Astrocyte (in vitro differentiated cells and primary cell): ENCODE measurements around the gene VSTM1. TPM values are rescaled to one million over a fixed set of nuclear protein-coding genes. Genes with fewer than 3 reads are reported as not detected.

Experiments
- DNase-seq: peaks from one replicate; pipeline ENCODE4 v3.0.0-alpha.2; 2010; ENCODE audit warnings: low read depth
- FAIRE-seq: peaks from 2 replicates; lab custom pipeline; 2011; peaks lifted over from hg19 to GRCh38; lab: Jason Lieb, UNC
- H2AFZ ChIP-seq: 2 replicates; pipeline ENCODE4 v1.6.0; 2012; ENCODE audit warnings: low read depth, low read length, inconsistent platforms
- H3K27ac ChIP-seq: 2 replicates; pipeline ENCODE4 v1.5.1; 2011; ENCODE audit warnings: low read depth, low read length, inconsistent platforms
- H3K27me3 ChIP-seq: 2 replicates; pipeline ENCODE4 v1.6.0; 2011; ENCODE audit warnings: low read length, inconsistent platforms; ENCODE audit not compliant: insufficient read depth
- H3K36me3 ChIP-seq: 2 replicates; pipeline ENCODE4 v1.5.1; 2011; ENCODE audit warnings: low read length, inconsistent platforms; ENCODE audit not compliant: insufficient read depth
- H3K4me1 ChIP-seq: 2 replicates; pipeline ENCODE4 v1.5.1; 2011; ENCODE audit warnings: low read length, inconsistent platforms; ENCODE audit not compliant: insufficient read depth
- H3K4me2 ChIP-seq: 2 replicates; pipeline ENCODE4 v1.6.0; 2012; ENCODE audit warnings: low read length, inconsistent platforms
- H3K4me3 ChIP-seq: 2 replicates; pipeline ENCODE4 v1.5.1; 2011; ENCODE audit warnings: low read depth, mild to moderate bottlenecking, low read length, inconsistent platforms; ENCODE audit not compliant: insufficient read depth
- H3K79me2 ChIP-seq: 2 replicates; pipeline ENCODE4 v1.6.0; 2012; ENCODE audit warnings: mild to moderate bottlenecking, low read length, inconsistent platforms; ENCODE audit not compliant: insufficient read depth
- H3K9ac ChIP-seq: 2 replicates; pipeline ENCODE4 v1.6.0; 2012; ENCODE audit warnings: mild to moderate bottlenecking, low read length, inconsistent platforms
- H3K9me3 ChIP-seq: 2 replicates; pipeline ENCODE4 v1.5.1; 2012; ENCODE audit warnings: low read depth, mild to moderate bottlenecking, low read length, inconsistent platforms; ENCODE audit not compliant: insufficient read depth
- H4K20me1 ChIP-seq: 2 replicates; pipeline ENCODE4 v1.6.0; 2012; ENCODE audit warnings: low read length, inconsistent platforms; ENCODE audit not compliant: insufficient read depth
- H3K27ac Mint-ChIP-seq: one replicate; pipeline ENCODE4 v1.8.0; 2021; ENCODE audit warnings: mild to moderate bottlenecking, mixed read lengths; ENCODE audit not compliant: unreplicated experiment
- H3K27me3 Mint-ChIP-seq: one replicate; pipeline ENCODE4 v1.8.0; 2021; ENCODE audit warnings: low read depth, mixed read lengths; ENCODE audit not compliant: unreplicated experiment
- H3K36me3 Mint-ChIP-seq: one replicate; pipeline ENCODE4 v1.8.0; 2021; ENCODE audit warnings: low read depth, mixed read lengths; ENCODE audit not compliant: unreplicated experiment
- H3K4me1 Mint-ChIP-seq: one replicate; pipeline ENCODE4 v1.8.0; 2021; ENCODE audit warnings: low read depth, mixed read lengths; ENCODE audit not compliant: unreplicated experiment
- H3K4me3 Mint-ChIP-seq: one replicate; pipeline ENCODE4 v1.8.0; 2021; ENCODE audit warnings: mild to moderate bottlenecking, moderate library complexity, mixed read lengths; ENCODE audit not compliant: unreplicated experiment
- H3K9me3 Mint-ChIP-seq: one replicate; pipeline ENCODE4 v1.8.0; 2021; ENCODE audit warnings: mild to moderate bottlenecking, mixed read lengths; ENCODE audit not compliant: unreplicated experiment
- EZH2 ChIP-seq: IDR thresholded peaks from 2 replicates; pipeline ENCODE4 v1.6.1; 2012; ENCODE audit warnings: mild to moderate bottlenecking, low read length, inconsistent platforms; ENCODE audit not compliant: insufficient read depth
- total RNA-seq: library from RNA; stranded (reverse); gene quantifications from 2 replicates; pipeline ENCODE4 v1.2.1, GENCODE V29; 2021
- TF ChIP-seq, protein P1 (sequence below): IDR thresholded peaks from 2 replicates; pipeline ENCODE4 v1.5.1; 2011; ENCODE audit warnings: low read depth, mild to moderate bottlenecking, inconsistent platforms, low read length, moderate library complexity; ENCODE audit not compliant: insufficient read depth

Gene VSTM1
- total RNA-seq, 1 donor from 2014 or later = 0.68 TPM

DNA sequence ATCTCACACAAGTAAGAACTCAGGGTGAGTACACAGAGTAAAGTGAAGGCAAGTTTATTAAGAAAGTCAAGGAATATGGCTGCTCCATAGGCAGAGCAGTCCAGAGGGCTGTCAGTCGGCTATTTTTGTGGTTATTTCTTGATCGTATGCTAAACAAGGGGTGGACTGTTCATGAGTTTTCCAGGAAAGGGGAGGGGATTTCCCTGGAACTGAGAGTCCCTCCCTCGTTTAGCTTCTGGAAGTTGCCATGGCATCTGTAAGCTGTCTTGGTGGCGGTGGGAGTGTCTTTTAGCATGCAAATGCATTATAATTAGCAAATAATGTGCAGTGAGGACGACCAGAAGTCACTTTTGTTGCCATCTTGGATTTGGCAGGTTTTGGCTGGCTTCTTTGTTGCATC is 5.8 kb upstream of the VSTM1 start:
- FAIRE-seq = no peak
- Histone ChIP-seq H3K27me3 (no peaks in the 10 kb centered on the region), H3K4me2 (no peak overlapping the region), H3K4me1 (no peaks in the 10 kb centered on the region), H3K9ac (no peak overlapping the region), H3K9me3 (no peaks in the 10 kb centered on the region), H2AFZ (no peak overlapping the region), H3K79me2 (no peaks in the 10 kb centered on the region), H3K4me3 (no peak overlapping the region), H3K36me3 (no peaks in the 10 kb centered on the region), H3K27ac (no peak overlapping the region), H4K20me1 (no peaks in the 10 kb centered on the region)
- Mint-ChIP-seq H3K27me3 (peaks cover 13% of the 10 kb centered on the region), H3K36me3 (no peaks in the 10 kb centered on the region), H3K27ac (no peak overlapping the region), H3K9me3 (peaks cover 13% of the 10 kb centered on the region), H3K4me1 (no peaks in the 10 kb centered on the region), H3K4me3 (no peak overlapping the region)
- no peak for DNase-seq
- TF ChIP-seq, protein P1, sequence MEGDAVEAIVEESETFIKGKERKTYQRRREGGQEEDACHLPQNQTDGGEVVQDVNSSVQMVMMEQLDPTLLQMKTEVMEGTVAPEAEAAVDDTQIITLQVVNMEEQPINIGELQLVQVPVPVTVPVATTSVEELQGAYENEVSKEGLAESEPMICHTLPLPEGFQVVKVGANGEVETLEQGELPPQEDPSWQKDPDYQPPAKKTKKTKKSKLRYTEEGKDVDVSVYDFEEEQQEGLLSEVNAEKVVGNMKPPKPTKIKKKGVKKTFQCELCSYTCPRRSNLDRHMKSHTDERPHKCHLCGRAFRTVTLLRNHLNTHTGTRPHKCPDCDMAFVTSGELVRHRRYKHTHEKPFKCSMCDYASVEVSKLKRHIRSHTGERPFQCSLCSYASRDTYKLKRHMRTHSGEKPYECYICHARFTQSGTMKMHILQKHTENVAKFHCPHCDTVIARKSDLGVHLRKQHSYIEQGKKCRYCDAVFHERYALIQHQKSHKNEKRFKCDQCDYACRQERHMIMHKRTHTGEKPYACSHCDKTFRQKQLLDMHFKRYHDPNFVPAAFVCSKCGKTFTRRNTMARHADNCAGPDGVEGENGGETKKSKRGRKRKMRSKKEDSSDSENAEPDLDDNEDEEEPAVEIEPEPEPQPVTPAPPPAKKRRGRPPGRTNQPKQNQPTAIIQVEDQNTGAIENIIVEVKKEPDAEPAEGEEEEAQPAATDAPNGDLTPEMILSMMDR = no peak
- TF ChIP-seq EZH2 = no peak

DNA sequence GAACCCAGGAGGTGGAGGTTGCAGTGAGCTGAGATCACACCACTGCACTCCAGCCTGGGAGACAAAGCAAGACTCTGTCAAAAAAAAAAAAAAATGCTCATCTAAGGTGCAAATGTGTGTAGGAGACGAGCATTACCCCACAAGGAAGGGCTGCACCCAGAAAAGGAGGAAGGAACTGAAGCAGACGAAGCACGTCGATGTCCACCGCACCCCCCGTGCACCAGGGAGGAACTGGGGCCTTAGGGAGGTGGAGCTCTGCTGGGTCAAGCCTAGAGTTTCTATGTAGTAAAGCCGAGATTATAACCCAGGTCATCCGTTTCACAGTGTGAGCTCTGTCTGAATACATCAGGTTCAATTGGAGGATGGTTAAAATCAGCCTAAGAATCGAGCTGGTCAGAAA is 1.1 kb downstream of the VSTM1 start:
- no peaks in the 10 kb centered on the region for H4K20me1 ChIP-seq
- H2AFZ ChIP-seq = no peak overlapping the region
- no peaks in the 10 kb centered on the region for H3K9me3 ChIP-seq
- TF ChIP-seq, protein P1 = no peak
- H3K4me3 Mint-ChIP-seq = no peak overlapping the region
- H3K4me3 ChIP-seq = no peak overlapping the region
- H3K79me2 ChIP-seq = no peaks in the 10 kb centered on the region
- H3K27me3 Mint-ChIP-seq = peaks cover 10% of the 10 kb centered on the region
- H3K4me1 Mint-ChIP-seq = no peaks in the 10 kb centered on the region
- H3K4me1 ChIP-seq = no peaks in the 10 kb centered on the region
- no peak overlapping the region for H3K4me2 ChIP-seq
- H3K9me3 Mint-ChIP-seq = peaks cover 4% of the 10 kb centered on the region
- no peak for DNase-seq
- no peaks in the 10 kb centered on the region for H3K36me3 Mint-ChIP-seq
- H3K27ac Mint-ChIP-seq = no peak overlapping the region
- no peaks in the 10 kb centered on the region for H3K27me3 ChIP-seq
- no peak for FAIRE-seq
- no peak overlapping the region for H3K9ac ChIP-seq
- H3K27ac ChIP-seq = no peak overlapping the region
- no peaks in the 10 kb centered on the region for H3K36me3 ChIP-seq

DNA sequence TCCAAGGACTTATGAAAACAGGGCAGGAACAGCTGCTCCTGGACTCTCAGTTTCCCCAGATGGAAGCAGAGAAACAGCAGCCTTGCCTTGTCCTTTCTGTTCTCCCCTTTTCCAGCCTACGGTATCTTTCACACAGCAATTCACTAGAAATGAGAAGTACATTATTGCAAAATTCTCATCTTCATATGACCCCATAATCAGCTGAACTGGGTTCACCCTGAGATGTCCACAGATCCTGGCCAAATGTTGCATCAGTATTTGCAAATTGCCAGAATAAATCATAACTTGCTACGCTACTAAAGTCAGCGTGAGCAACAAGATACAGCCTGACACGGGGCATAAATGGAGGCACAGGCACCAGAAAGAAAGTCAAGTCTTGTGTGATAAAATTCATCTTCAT is 16.1 kb downstream of the VSTM1 start:
- Mint-ChIP-seq H3K4me1 (no peaks in the 10 kb centered on the region), H3K36me3 (peaks cover 2% of the 10 kb centered on the region), H3K27me3 (peaks cover 15% of the 10 kb centered on the region), H3K9me3 (peaks cover 2% of the 10 kb centered on the region), H3K27ac (no peak overlapping the region), H3K4me3 (no peak overlapping the region)
- Histone ChIP-seq H3K4me2 (no peak overlapping the region), H3K4me3 (no peak overlapping the region), H3K9me3 (no peaks in the 10 kb centered on the region), H3K36me3 (no peaks in the 10 kb centered on the region), H3K9ac (no peak overlapping the region), H3K27me3 (no peaks in the 10 kb centered on the region), H4K20me1 (no peaks in the 10 kb centered on the region), H3K79me2 (no peaks in the 10 kb centered on the region), H2AFZ (no peak overlapping the region), H3K27ac (no peak overlapping the region), H3K4me1 (no peaks in the 10 kb centered on the region)
- DNase-seq = no peak
- FAIRE-seq = no peak
- TF ChIP-seq, protein P1 = no peak
- no peak for TF ChIP-seq EZH2
